WTC11 (cell line): ENCODE data around the gene PRKAA2. TPM values are rescaled to one million over a fixed set of nuclear protein-coding genes. Genes with fewer than 3 reads are reported as not detected.
A peak's percentile ranks its signal among the peaks of the same experiment; 100 is the strongest.

Source experiments
- ATAC-seq: fragments of 200-7000 bp; cut with Tn5 transposase; 2 replicates; pipeline ENCODE4 v1.10.0; 2021; ENCODE audit warnings: mild to moderate bottlenecking, moderate library complexity
- CTCF ChIA-PET: fragments of 300-600 bp; sonication (Branson Sonifier 250); formaldehyde crosslinking; loops from one replicate; lab custom pipeline; 2021; ENCODE audit warnings: antibody characterized with exemption; lab: Charles Lee
- POLR2A ChIA-PET: fragments of 350-600 bp; sonication (Branson Sonifier 250); formaldehyde crosslinking; loops from one replicate; lab custom pipeline; 2021; ENCODE audit warnings: antibody characterized with exemption; lab: Charles Lee
- DNase-seq: peaks from one replicate; pipeline ENCODE4 v3.0.0; 2021; ENCODE audit warnings: low spot score
- H3K27ac Mint-ChIP-seq: 2 replicates; pipeline ENCODE4 v1.8.0; 2021; ENCODE audit warnings: mixed read lengths
- H3K27me3 Mint-ChIP-seq: 2 replicates; pipeline ENCODE4 v1.8.0; 2021; ENCODE audit warnings: low read depth, mild to moderate bottlenecking, moderate library complexity, mixed read lengths
- H3K36me3 Mint-ChIP-seq: 2 replicates; pipeline ENCODE4 v1.8.0; 2021; ENCODE audit warnings: mixed read lengths
- H3K4me1 Mint-ChIP-seq: 2 replicates; pipeline ENCODE4 v1.8.0; 2022; ENCODE audit warnings: mixed read lengths
- H3K4me3 Mint-ChIP-seq: 2 replicates; pipeline ENCODE4 v1.8.0; 2021; ENCODE audit warnings: mild to moderate bottlenecking, moderate library complexity, mixed read lengths
- H3K9me3 Mint-ChIP-seq: 2 replicates; pipeline ENCODE4 v1.8.0; 2021; ENCODE audit warnings: mixed read lengths
- ARID4B ChIP-seq: sonication (generic); formaldehyde crosslinking; IDR thresholded peaks from 2 replicates; pipeline ENCODE4 v1.8.0; 2023; ENCODE audit warnings: missing genetic modification reagents, mild to moderate bottlenecking, borderline replicate concordance
- ATF2 ChIP-seq: sonication (generic); formaldehyde crosslinking; IDR thresholded peaks from 2 replicates; pipeline ENCODE4 v1.8.1; 2022; ENCODE audit warnings: low read depth, missing genetic modification reagents, borderline replicate concordance
- CTCF ChIP-seq: fragments of 200-600 bp; IDR thresholded peaks from 2 replicates; pipeline ENCODE4 v1.8.0; 2022; ENCODE audit warnings: antibody characterized with exemption
- ELF4 ChIP-seq: sonication (generic); formaldehyde crosslinking; IDR thresholded peaks from 2 replicates; pipeline ENCODE4 v1.8.1; 2022; ENCODE audit warnings: low read depth, mild to moderate bottlenecking, moderate library complexity, missing genetic modification reagents
- IRF2 ChIP-seq: sonication (generic); formaldehyde crosslinking; IDR thresholded peaks from 2 replicates; pipeline ENCODE4 v1.8.0; 2022; ENCODE audit warnings: low read depth, missing genetic modification reagents, borderline replicate concordance
- JAZF1 ChIP-seq: fragments of 250-450 bp; sonication (Bioruptor Pico); IDR thresholded peaks from 2 replicates; pipeline ENCODE4 v1.9.0; 2021; ENCODE audit warnings: moderate library complexity, mild to moderate bottlenecking, inconsistent platforms
- JUN ChIP-seq: sonication (generic); formaldehyde crosslinking; IDR thresholded peaks from 2 replicates; pipeline ENCODE4 v1.8.0; 2023; ENCODE audit warnings: mild to moderate bottlenecking, missing genetic modification reagents
- NFYB ChIP-seq: sonication (generic); formaldehyde crosslinking; conservative IDR thresholded peaks from 2 replicates; pipeline ENCODE4 v1.8.0; 2022; ENCODE audit warnings: low read depth, missing genetic modification reagents
- PRRX2 ChIP-seq: fragments of 250-450 bp; sonication (Bioruptor Pico); IDR thresholded peaks from 2 replicates; pipeline ENCODE4 v1.8.0; 2021; ENCODE audit warnings: mild to moderate bottlenecking
- SOX15 ChIP-seq: fragments of 250-450 bp; sonication (Bioruptor Pico); IDR thresholded peaks from 2 replicates; pipeline ENCODE4 v1.9.0; 2021; ENCODE audit warnings: mild to moderate bottlenecking
- STAT6 ChIP-seq: sonication (generic); formaldehyde crosslinking; conservative IDR thresholded peaks from 2 replicates; pipeline ENCODE4 v1.8.1; 2023; ENCODE audit warnings: mild to moderate bottlenecking, low read depth, missing genetic modification reagents, moderate library complexity
- USF2 ChIP-seq: sonication (generic); formaldehyde crosslinking; IDR thresholded peaks from 2 replicates; pipeline ENCODE4 v1.8.1; 2023; ENCODE audit warnings: mild to moderate bottlenecking, missing genetic modification reagents, moderate library complexity
- ZNF532 ChIP-seq: fragments of 250-450 bp; sonication (Bioruptor Pico); IDR thresholded peaks from 2 replicates; pipeline ENCODE4 v1.9.0; 2021; ENCODE audit warnings: mild to moderate bottlenecking, borderline replicate concordance
- total RNA-seq: library from RNA; stranded (reverse); gene quantifications from 3 replicates; pipeline ENCODE4 v1.2.3, GENCODE V29; 2021

The PRKAA2 gene
- total RNA-seq, 1 experiment from 2014 or later, result 4.8 TPM

- POLR2A ChIA-PET, result no interaction called here
- ATAC-seq, result no peak
- no peaks in the 10 kb centered on the region for H3K9me3 Mint-ChIP-seq
- 0 out of 2 replicates have a peak, but pooled peaks cover 2% of the 10 kb centered on the region for H3K4me1 Mint-ChIP-seq
- CTCF ChIA-PET, result no interaction called here
- peaks cover 13% of the 10 kb centered on the region; the same call in 1 of the 2 replicates for H3K36me3 Mint-ChIP-seq
- DNase-seq, result no peak
- peak overlapping the region; percentile 35; the same call in 1 of the 2 replicates for H3K27ac Mint-ChIP-seq
- no peaks in the 10 kb centered on the region for H3K27me3 Mint-ChIP-seq
- H3K4me3 Mint-ChIP-seq, result no peak overlapping the region
- no peak for TF ChIP-seq IRF2 (CRISPR knock-in tag)
- no peak for TF ChIP-seq NFYB (CRISPR knock-in tag)
- TF ChIP-seq PRRX2 (CRISPR knock-in tag), result no peak
- no peak for TF ChIP-seq ARID4B (CRISPR knock-in tag)
- no peak for TF ChIP-seq ELF4 (CRISPR knock-in tag)
- no peak for TF ChIP-seq SOX15 (CRISPR knock-in tag)
- TF ChIP-seq ATF2, result no peak
- no peak for TF ChIP-seq STAT6 (CRISPR knock-in tag)
Observed at GRCh38 chr1:56707379-56707778, 62.3 kb downstream of the PRKAA2 start.

GRCh38 chr1:56709269-56709880 lies 64.3 kb downstream of the PRKAA2 start:
- POLR2A ChIA-PET, result no interaction called here
- no peak for TF ChIP-seq JUN (CRISPR knock-in tag)
- peak; percentile 50; the same call in 1 of the 2 replicates for TF ChIP-seq CTCF
- TF ChIP-seq, all 79 proteins: peak for 1
- Mint-ChIP-seq H3K4me1 (0 out of 2 replicates have a peak, but pooled peaks cover 2% of the 10 kb centered on the region), H3K9me3 (no peaks in the 10 kb centered on the region), H3K36me3 (peaks cover 8% of the 10 kb centered on the region; the same call in 1 of the 2 replicates), H3K4me3 (no peak overlapping the region), H3K27me3 (no peaks in the 10 kb centered on the region), H3K27ac (no peak overlapping the region)
- CTCF ChIA-PET, result interaction anchor here (0.6 to 1.2 kb wide), 4 partner anchors 12 to 1371 kb away, joined by 3 to 4 read pairs (median 3); no protein-coding TSS in a partner anchor
- DNase-seq (no peak), ATAC-seq (peak; percentile 65)

- ATAC-seq (no peak), DNase-seq (no peak)
- Mint-ChIP-seq H3K4me3 (no peak overlapping the region), H3K27ac (no peak overlapping the region), H3K4me1 (0 out of 2 replicates have a peak, but pooled peaks cover 2% of the 10 kb centered on the region), H3K27me3 (no peaks in the 10 kb centered on the region), H3K9me3 (no peaks in the 10 kb centered on the region), H3K36me3 (peaks cover 8% of the 10 kb centered on the region; the same call in 1 of the 2 replicates)
- POLR2A ChIA-PET, result no interaction called here
- CTCF ChIA-PET, result interaction anchor here (1.1 to 1.2 kb wide), 3 partner anchors 12 to 266 kb away, joined by 3 to 4 read pairs (median 3); no protein-coding TSS in a partner anchor
- no peak for TF ChIP-seq ZNF532 (CRISPR knock-in tag)
- no peak for TF ChIP-seq JAZF1 (CRISPR knock-in tag)
- no peak for TF ChIP-seq USF2 (CRISPR knock-in tag)
Observed at GRCh38 chr1:56709995-56710394, 64.9 kb downstream of the PRKAA2 start.
